ENCODE measurements around the gene ZGLP1.
A peak's percentile ranks its signal among the peaks of the same experiment; 100 is the strongest.

GRCh38 chr19:10269333-10270179, 40.1 kb downstream of the ZGLP1 start:
- TF ChIP-seq CTCF (IDR thresholded peaks at IDR 0.05; ENCODE audit: low read length) (peak; percentile 94), EZH2 (IDR thresholded peaks at IDR 0.05; ENCODE audit: borderline replicate concordance, low read length) (no peak)

Measured in OCI-LY1 (cell line).